ENCODE data around the gene SMAD9.

DNA sequence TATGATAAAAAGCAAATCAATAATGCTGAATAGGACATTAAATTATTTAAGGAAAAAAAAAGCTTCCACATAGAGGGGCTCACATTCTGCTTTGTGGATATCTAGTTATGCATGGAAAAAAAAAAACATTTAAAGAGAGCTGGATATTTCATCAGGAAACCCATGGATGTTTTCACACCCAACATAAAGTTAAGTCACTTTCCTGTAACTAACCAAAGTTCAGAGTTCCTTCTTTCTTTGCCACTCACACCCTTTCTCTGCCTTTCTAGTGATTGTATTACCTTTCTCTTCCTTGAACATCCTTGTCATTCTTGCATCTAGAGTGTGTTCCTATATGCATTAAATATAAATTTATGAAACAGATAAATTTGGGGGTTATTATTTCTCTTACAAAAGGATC is 53.8 kb downstream of the SMAD9 start:
- TF ChIP-seq, protein P1, sequence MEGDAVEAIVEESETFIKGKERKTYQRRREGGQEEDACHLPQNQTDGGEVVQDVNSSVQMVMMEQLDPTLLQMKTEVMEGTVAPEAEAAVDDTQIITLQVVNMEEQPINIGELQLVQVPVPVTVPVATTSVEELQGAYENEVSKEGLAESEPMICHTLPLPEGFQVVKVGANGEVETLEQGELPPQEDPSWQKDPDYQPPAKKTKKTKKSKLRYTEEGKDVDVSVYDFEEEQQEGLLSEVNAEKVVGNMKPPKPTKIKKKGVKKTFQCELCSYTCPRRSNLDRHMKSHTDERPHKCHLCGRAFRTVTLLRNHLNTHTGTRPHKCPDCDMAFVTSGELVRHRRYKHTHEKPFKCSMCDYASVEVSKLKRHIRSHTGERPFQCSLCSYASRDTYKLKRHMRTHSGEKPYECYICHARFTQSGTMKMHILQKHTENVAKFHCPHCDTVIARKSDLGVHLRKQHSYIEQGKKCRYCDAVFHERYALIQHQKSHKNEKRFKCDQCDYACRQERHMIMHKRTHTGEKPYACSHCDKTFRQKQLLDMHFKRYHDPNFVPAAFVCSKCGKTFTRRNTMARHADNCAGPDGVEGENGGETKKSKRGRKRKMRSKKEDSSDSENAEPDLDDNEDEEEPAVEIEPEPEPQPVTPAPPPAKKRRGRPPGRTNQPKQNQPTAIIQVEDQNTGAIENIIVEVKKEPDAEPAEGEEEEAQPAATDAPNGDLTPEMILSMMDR (conservative IDR thresholded peaks at IDR 0.05; ENCODE audit: low read depth, low read length) = no peak
- no peak for TF ChIP-seq RAD21 (IDR thresholded peaks at IDR 0.05; ENCODE audit: low read length)
- TF ChIP-seq RCOR1 (IDR thresholded peaks at IDR 0.05; ENCODE audit: insufficient replicate concordance, low read length) = no peak
- no peak for TF ChIP-seq POLR2A (IDR thresholded peaks at IDR 0.05; ENCODE audit: low read depth, low read length)
- no peak for TF ChIP-seq FOS (IDR thresholded peaks at IDR 0.05; ENCODE audit: low read depth, low read length)
